Activated B cell treated with CpG ODN at 0.5 μM for 24 hours (primary cell): ENCODE data around the gene FHIP2A. TPM values are rescaled to one million over a fixed set of nuclear protein-coding genes. Genes with fewer than 3 reads are reported as not detected.

Source experiments
- ATAC-seq: fragments of 200-7000 bp; cut with Tn5 transposase; one replicate; pipeline ENCODE4 v1.10.0; 2021; ENCODE audit warnings: low read depth, mild to moderate bottlenecking, moderate library complexity
- CTCF ChIA-PET: fragments of 350-600 bp; sonication (Branson Sonifier 250); formaldehyde crosslinking; loops from one replicate; lab custom pipeline; 2021; ENCODE audit warnings: antibody characterized with exemption; lab: Charles Lee
- POLR2A ChIA-PET: fragments of 350-600 bp; sonication (Branson Sonifier 250); formaldehyde crosslinking; loops from one replicate; lab custom pipeline; 2021; ENCODE audit warnings: antibody characterized with exemption; lab: Charles Lee
- DNase-seq: peaks from one replicate; pipeline ENCODE4 v3.0.0; 2022
- H3K27ac Mint-ChIP-seq: one replicate; pipeline ENCODE4 v1.8.0; 2020; ENCODE audit warnings: mixed read lengths
- H3K27me3 Mint-ChIP-seq: one replicate; pipeline ENCODE4 v1.8.0; 2021; ENCODE audit warnings: mixed read lengths
- H3K36me3 Mint-ChIP-seq: one replicate; pipeline ENCODE4 v1.8.0; 2021; ENCODE audit warnings: low read depth, mixed read lengths
- H3K4me1 Mint-ChIP-seq: one replicate; pipeline ENCODE4 v1.8.0; 2021; ENCODE audit warnings: mixed read lengths
- H3K4me3 Mint-ChIP-seq: one replicate; pipeline ENCODE4 v1.8.0; 2020; ENCODE audit warnings: mild to moderate bottlenecking, mixed read lengths
- H3K9me3 Mint-ChIP-seq: one replicate; pipeline ENCODE4 v1.8.0; 2020; ENCODE audit warnings: mixed read lengths
- CTCF ChIP-seq: fragments of 200-600 bp; IDR thresholded peaks from one replicate; pipeline ENCODE4 v1.8.0; 2022; ENCODE audit warnings: antibody characterized with exemption, mild to moderate bottlenecking
- intact Hi-C: fragments of 100-400 bp; cut with micrococcal nuclease; formaldehyde crosslinking; loops from one replicate; pipeline ENCODE4 v1.15.1; 2024
- total RNA-seq: library from RNA; stranded (reverse); gene quantifications from 2 replicates; pipeline ENCODE4 v1.2.3, GENCODE V29; 2022

Gene FHIP2A
- total RNA-seq, 1 donor from 2014 or later: 20.2 TPM

GRCh38 chr10:114867365-114867764 lies 45.8 kb downstream of the FHIP2A start:
- peaks cover under 1% of the 10 kb centered on the region for H3K27me3 Mint-ChIP-seq
- no peaks in the 10 kb centered on the region for H3K4me1 Mint-ChIP-seq
- DNase-seq: no peak
- H3K27ac Mint-ChIP-seq: no peak overlapping the region
- CTCF ChIA-PET: no interaction called here
- POLR2A ChIA-PET: no interaction called here
- H3K4me3 Mint-ChIP-seq: no peak overlapping the region
- TF ChIP-seq CTCF: no peak
- intact Hi-C loops: no loop called here
- peaks cover 3% of the 10 kb centered on the region for H3K9me3 Mint-ChIP-seq
- no peak for ATAC-seq
- H3K36me3 Mint-ChIP-seq: peaks cover 29% of the 10 kb centered on the region

- no peak for TF ChIP-seq CTCF
- Mint-ChIP-seq H3K9me3 (peaks cover 3% of the 10 kb centered on the region), H3K36me3 (peaks cover 18% of the 10 kb centered on the region), H3K27ac (no peak overlapping the region), H3K4me3 (no peak overlapping the region), H3K4me1 (no peaks in the 10 kb centered on the region), H3K27me3 (peaks cover 10% of the 10 kb centered on the region)
- CTCF ChIA-PET: no interaction called here
- DNase-seq (no peak), ATAC-seq (no peak)
- intact Hi-C loops: no loop called here
- POLR2A ChIA-PET: no interaction called here
Measured at GRCh38 chr10:114868870-114869519, 47.4 kb downstream of the FHIP2A start.

GRCh38 chr10:114869520-114869892 lies 47.9 kb downstream of the FHIP2A start:
- intact Hi-C loops: no loop called here
- H3K4me3 Mint-ChIP-seq: no peak overlapping the region
- no peak for ATAC-seq
- peaks cover 13% of the 10 kb centered on the region for H3K36me3 Mint-ChIP-seq
- no peak for TF ChIP-seq CTCF
- peaks cover 3% of the 10 kb centered on the region for H3K9me3 Mint-ChIP-seq
- ChIA-PET POLR2A (no interaction called here), CTCF (no interaction called here)
- no peak for DNase-seq
- peaks cover 10% of the 10 kb centered on the region for H3K27me3 Mint-ChIP-seq
- no peaks in the 10 kb centered on the region for H3K4me1 Mint-ChIP-seq
- no peak overlapping the region for H3K27ac Mint-ChIP-seq

- ChIA-PET CTCF (no interaction called here), POLR2A (no interaction called here)
- TF ChIP-seq CTCF: no peak
- H3K9me3 Mint-ChIP-seq: peaks cover 3% of the 10 kb centered on the region
- DNase-seq (no peak), ATAC-seq (no peak)
- H3K4me1 Mint-ChIP-seq: peaks cover 5% of the 10 kb centered on the region
- H3K27me3 Mint-ChIP-seq: peaks cover 16% of the 10 kb centered on the region
- no peak overlapping the region for H3K27ac Mint-ChIP-seq
- peaks cover 6% of the 10 kb centered on the region for H3K36me3 Mint-ChIP-seq
- intact Hi-C loops: no loop called here
- H3K4me3 Mint-ChIP-seq: no peak overlapping the region
Measured at GRCh38 chr10:114870486-114870885, 48.9 kb downstream of the FHIP2A start.

GRCh38 chr10:114871379-114871778 lies 49.8 kb downstream of the FHIP2A start:
- intact Hi-C loops: no loop called here
- ChIA-PET CTCF (no interaction called here), POLR2A (no interaction called here)
- peaks cover 5% of the 10 kb centered on the region for H3K4me1 Mint-ChIP-seq
- peaks cover 24% of the 10 kb centered on the region for H3K27me3 Mint-ChIP-seq
- TF ChIP-seq CTCF: no peak
- no peak overlapping the region for H3K27ac Mint-ChIP-seq
- H3K4me3 Mint-ChIP-seq: no peak overlapping the region
- DNase-seq (no peak), ATAC-seq (no peak)
- H3K36me3 Mint-ChIP-seq: no peaks in the 10 kb centered on the region
- no peaks in the 10 kb centered on the region for H3K9me3 Mint-ChIP-seq

Other genes with a start within 250 kb of the FHIP2A start
- 76.6 and 76.9 TPM in 2 replicates for gene ABLIM1, start 163.5 kb upstream of the FHIP2A start, total RNA-seq
- gene TRUB1, start 116.4 kb downstream of the FHIP2A start, total RNA-seq: 13.0 and 13.9 TPM in 2 replicates